BLaER1 (cell line): ENCODE results near the gene PRKCE.

Experiments
- H3K27ac ChIP-seq: shearing (Covaris generic); formaldehyde crosslinking; 2 replicates; pipeline ENCODE4 v1.8.1; 2022
- H3K27me3 ChIP-seq: shearing (Covaris generic); formaldehyde crosslinking; 2 replicates; pipeline ENCODE4 v1.8.1; 2022
- H3K36me3 ChIP-seq: shearing (Covaris generic); formaldehyde crosslinking; 2 replicates; pipeline ENCODE4 v1.8.1; 2022
- H3K4me1 ChIP-seq: shearing (Covaris generic); formaldehyde crosslinking; 2 replicates; pipeline ENCODE4 v1.8.1; 2022
- H3K4me2 ChIP-seq: shearing (Covaris generic); formaldehyde crosslinking; 2 replicates; pipeline ENCODE4 v1.8.1; 2022
- H3K4me3 ChIP-seq: shearing (Covaris generic); formaldehyde crosslinking; 2 replicates; pipeline ENCODE4 v1.8.1; 2022
- H3K9ac ChIP-seq: shearing (Covaris generic); formaldehyde crosslinking; 2 replicates; pipeline ENCODE4 v1.8.1; 2022
- H3K9me3 ChIP-seq: shearing (Covaris generic); formaldehyde crosslinking; 2 replicates; pipeline ENCODE4 v1.8.1; 2022
- H4K20me1 ChIP-seq: shearing (Covaris generic); formaldehyde crosslinking; 2 replicates; pipeline ENCODE4 v1.8.1; 2022
- Cebpa-rat ChIP-seq: shearing (Covaris generic); IDR thresholded peaks from 2 replicates; pipeline ENCODE4 v1.8.1; 2022

Gene PRKCE

DNA sequence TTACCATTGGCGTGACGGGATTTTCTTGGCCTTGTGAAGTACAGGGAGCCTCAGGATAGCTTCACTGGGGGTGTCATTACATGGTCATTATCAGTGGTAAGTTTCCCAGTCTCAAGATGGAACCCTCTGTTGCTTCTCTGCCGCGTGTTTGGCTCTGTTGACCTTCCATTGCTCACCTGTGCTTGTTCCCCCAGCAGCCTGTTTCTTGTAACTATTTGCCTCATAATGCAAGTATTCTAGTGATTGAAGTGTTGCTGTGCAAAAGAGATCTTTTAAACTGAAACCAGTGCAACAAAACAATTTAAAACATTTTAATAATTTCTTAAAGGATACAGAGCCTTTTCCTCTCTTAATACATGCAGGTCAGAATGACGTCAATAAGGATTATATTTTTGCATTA lies 24.6 kb downstream of the PRKCE start:
- TF ChIP-seq Cebpa-rat: no peak
- H3K4me1 ChIP-seq: peaks cover 98% of the 10 kb centered on the region
- no peaks in the 10 kb centered on the region for H3K27me3 ChIP-seq
- no peaks in the 10 kb centered on the region for H3K9me3 ChIP-seq
- peak overlapping the region; percentile 26; the same call in 1 of the 2 replicates for H3K4me3 ChIP-seq
- H4K20me1 ChIP-seq: peaks cover 100% of the 10 kb centered on the region
- H3K36me3 ChIP-seq: peaks cover 46% of the 10 kb centered on the region
- H3K27ac ChIP-seq: peak overlapping the region; percentile 67
- H3K4me2 ChIP-seq: peak overlapping the region; percentile 77
- peak overlapping the region; percentile 51; the same call in 1 of the 2 replicates for H3K9ac ChIP-seq

DNA sequence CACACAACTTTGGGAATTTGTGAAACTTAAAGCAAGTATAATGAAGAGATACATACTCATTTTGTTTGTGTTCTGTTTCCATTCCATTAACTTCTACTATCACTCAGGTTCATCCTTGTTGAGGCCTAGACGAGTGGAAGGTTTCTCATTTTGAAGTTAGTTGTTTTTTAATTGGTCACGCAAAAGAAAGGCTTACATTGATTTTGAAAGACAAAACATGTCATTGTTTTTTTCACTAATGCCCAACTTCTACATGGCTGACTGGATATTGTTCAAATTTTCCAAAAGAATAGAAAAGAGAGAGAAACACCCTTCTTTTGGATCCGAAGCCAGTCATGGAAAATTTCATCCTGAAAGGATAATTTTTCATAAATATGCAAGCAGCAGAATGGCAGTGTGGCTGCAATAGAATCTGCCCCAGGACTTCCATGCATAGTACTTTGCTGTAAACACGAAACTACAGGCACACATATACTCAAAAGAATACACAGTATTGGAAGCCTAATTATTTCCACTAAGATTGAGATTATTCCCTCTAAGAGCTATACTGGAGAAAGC lies 27.4 kb downstream of the PRKCE start:
- Histone ChIP-seq H3K9me3 (no peaks in the 10 kb centered on the region), H3K9ac (no peak overlapping the region), H3K36me3 (peaks cover 45% of the 10 kb centered on the region), H3K27ac (no peak overlapping the region), H4K20me1 (peaks cover 100% of the 10 kb centered on the region), H3K4me1 (peaks cover 96% of the 10 kb centered on the region), H3K4me3 (no peak overlapping the region), H3K27me3 (no peaks in the 10 kb centered on the region), H3K4me2 (no peak overlapping the region)
- no peak for TF ChIP-seq Cebpa-rat

DNA sequence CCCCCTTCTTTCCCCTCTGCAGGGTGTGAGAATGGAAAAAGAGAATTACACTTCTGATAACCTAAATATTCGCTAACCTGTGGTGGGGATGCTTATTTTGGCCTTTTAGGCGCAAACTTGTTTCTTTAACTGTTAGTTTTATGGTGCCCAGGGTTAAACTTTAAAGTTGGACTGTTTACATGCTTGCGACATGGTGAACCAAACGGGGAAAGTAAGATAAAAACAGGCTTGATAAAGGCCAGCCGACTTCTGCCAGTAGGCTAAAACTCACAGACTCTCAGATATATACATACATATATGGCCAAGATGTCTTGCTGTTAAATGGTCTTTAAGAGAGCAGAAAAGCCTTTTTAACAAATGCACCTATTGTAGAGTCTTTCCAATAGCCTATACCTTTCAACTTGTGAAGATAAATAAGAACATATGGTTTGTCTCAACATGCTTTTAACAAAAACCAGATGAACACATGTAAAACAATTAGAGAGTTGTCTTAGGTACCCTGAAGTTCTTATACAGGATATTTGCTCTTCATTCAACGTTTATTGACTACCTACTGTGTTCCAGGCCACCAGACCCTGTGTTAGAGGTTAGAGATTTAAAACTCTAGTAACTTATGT lies 29.0 kb downstream of the PRKCE start:
- Histone ChIP-seq H3K27me3 (no peaks in the 10 kb centered on the region), H3K9me3 (peaks cover under 1% of the 10 kb centered on the region; the same call in 1 of the 2 replicates), H3K4me3 (no peak overlapping the region), H3K9ac (no peak overlapping the region), H3K36me3 (peaks cover 60% of the 10 kb centered on the region), H3K4me1 (peaks cover 96% of the 10 kb centered on the region), H4K20me1 (peaks cover 100% of the 10 kb centered on the region), H3K4me2 (peak overlapping the region; percentile 20; the same call in 1 of the 2 replicates), H3K27ac (no peak overlapping the region)
- TF ChIP-seq Cebpa-rat: no peak

DNA sequence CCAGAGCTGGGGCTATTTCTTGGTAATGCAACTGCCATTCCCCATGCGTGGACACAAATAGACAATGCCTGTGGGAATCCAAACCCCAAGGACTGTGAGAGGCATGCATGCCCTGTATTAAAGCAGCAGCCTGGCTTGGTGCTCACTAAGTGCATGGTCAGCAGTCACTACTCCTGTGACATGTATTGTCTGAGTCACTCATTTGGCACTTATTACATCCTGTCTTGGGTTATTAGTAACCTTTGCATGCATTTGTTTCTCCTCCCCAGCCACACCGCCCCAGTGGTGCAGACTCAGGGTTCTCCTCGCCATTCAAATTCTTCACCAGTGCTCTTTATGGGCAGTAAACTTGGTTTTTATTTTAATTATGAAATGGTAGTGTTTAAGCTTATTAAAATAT lies 30.2 kb downstream of the PRKCE start:
- Histone ChIP-seq H3K36me3 (peaks cover 61% of the 10 kb centered on the region), H3K4me3 (no peak overlapping the region), H3K4me1 (peaks cover 96% of the 10 kb centered on the region), H3K9ac (0 out of 2 replicates have a peak overlapping the region, but pooled peaks have one; percentile 30), H3K4me2 (peak overlapping the region; percentile 29), H3K27ac (no peak overlapping the region), H3K27me3 (no peaks in the 10 kb centered on the region), H4K20me1 (peaks cover 100% of the 10 kb centered on the region), H3K9me3 (peaks cover 5% of the 10 kb centered on the region; the same call in 1 of the 2 replicates)
- TF ChIP-seq Cebpa-rat: no peak

DNA sequence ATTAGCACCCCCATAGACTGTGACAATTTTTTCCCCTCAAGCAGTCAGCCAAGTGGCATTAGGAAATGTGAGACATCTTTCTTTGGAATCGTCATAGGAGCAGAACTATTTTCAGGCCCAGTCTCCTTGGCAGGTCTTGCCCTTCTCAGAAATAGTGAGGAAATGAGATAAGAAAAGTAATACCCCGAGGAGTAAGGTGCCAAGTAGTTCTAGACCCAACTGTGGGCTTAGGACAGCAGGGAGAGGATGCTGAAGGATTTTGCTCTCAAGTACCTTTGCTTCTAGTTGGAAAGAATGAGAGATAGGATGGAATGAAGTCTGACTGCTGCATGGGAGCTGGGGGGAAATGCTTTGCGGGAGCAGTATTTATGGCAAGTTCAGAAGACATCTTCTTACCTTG lies 31.8 kb downstream of the PRKCE start:
- Histone ChIP-seq H3K4me3 (no peak overlapping the region), H3K4me2 (peak overlapping the region; percentile 49), H3K4me1 (peaks cover 96% of the 10 kb centered on the region), H3K27me3 (no peaks in the 10 kb centered on the region), H3K9me3 (peaks cover 5% of the 10 kb centered on the region; the same call in 1 of the 2 replicates), H3K36me3 (peaks cover 52% of the 10 kb centered on the region), H3K27ac (no peak overlapping the region; the same call in 1 of the 2 replicates), H3K9ac (no peak overlapping the region), H4K20me1 (peaks cover 97% of the 10 kb centered on the region)
- no peak for TF ChIP-seq Cebpa-rat

DNA sequence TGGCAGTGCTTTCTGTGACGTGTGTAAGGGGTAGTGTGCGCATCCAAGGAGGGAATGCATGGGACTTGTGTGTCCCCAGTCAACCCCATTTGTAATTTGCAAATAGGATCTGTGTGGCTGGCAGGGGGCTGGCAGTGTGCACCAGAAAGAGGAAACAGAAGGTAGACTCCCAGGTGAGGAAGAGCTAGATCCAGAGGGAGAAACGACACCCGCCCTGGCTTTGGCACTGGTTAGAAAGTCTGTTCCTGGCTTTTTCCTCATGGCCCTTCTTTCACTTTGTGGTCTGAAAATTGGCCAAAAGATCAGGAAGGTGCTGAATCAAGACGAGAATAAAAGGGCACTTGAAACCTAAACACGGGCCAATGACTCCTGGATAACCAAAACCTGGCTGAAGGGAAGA lies 33.3 kb downstream of the PRKCE start:
- Histone ChIP-seq H3K27me3 (no peaks in the 10 kb centered on the region), H3K36me3 (peaks cover 47% of the 10 kb centered on the region), H3K9me3 (peaks cover 5% of the 10 kb centered on the region; the same call in 1 of the 2 replicates), H3K9ac (no peak overlapping the region), H3K4me1 (peaks cover 99% of the 10 kb centered on the region), H3K27ac (0 out of 2 replicates have a peak overlapping the region, but pooled peaks have one; percentile 24), H3K4me3 (no peak overlapping the region), H3K4me2 (peak overlapping the region; percentile 49), H4K20me1 (peaks cover 97% of the 10 kb centered on the region)
- no peak for TF ChIP-seq Cebpa-rat

DNA sequence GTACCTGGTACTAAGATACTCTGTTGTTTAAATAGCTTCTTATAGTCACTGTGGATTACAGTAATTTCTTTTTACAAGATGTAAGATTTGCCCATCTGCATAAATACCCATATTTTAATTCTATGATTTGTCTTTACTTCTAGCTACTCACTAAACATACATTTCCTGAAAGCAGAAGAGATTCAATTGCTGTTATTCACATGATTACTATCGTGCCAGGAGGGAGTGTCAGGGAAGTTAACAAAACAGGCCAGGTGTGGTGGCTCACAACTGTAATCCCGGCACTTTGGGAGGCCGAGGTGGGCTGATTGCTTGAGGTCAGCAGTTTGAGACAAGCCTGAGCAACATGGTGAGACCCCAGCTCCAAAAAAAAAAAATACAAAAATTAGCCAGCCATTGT lies 33.8 kb downstream of the PRKCE start:
- no peaks in the 10 kb centered on the region for H3K27me3 ChIP-seq
- 0 out of 2 replicates have a peak overlapping the region, but pooled peaks have one; percentile 24 for H3K27ac ChIP-seq
- peaks cover 99% of the 10 kb centered on the region for H3K4me1 ChIP-seq
- H3K9ac ChIP-seq: no peak overlapping the region
- H3K4me2 ChIP-seq: peak overlapping the region; percentile 49; the same call in 1 of the 2 replicates
- TF ChIP-seq Cebpa-rat: no peak
- peaks cover 97% of the 10 kb centered on the region for H4K20me1 ChIP-seq
- H3K36me3 ChIP-seq: peaks cover 42% of the 10 kb centered on the region
- no peak overlapping the region for H3K4me3 ChIP-seq
- peaks cover 5% of the 10 kb centered on the region; the same call in 1 of the 2 replicates for H3K9me3 ChIP-seq

DNA sequence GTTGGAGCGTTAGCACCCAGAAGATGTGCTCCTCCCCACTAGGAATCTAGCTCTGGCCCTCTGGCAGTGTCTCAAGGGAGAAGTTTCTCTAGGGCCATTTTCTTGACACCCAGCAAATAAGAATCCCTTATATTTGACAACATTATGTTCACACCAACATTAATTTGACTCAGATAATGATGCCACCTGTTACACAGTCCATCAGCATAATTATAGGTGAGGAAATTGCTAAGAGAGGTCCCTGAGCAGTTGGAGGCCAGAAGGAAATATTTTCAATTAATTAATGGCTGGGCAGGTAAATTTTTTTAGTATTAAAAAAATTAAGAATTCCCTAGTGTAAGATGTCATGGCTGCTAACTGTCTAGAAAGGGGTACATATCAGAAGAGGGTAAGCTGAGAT lies 36.5 kb downstream of the PRKCE start:
- Histone ChIP-seq H3K36me3 (peaks cover 33% of the 10 kb centered on the region), H3K9ac (no peak overlapping the region), H3K4me2 (peak overlapping the region; percentile 92), H4K20me1 (peaks cover 97% of the 10 kb centered on the region), H3K9me3 (peaks cover 5% of the 10 kb centered on the region; the same call in 1 of the 2 replicates), H3K4me3 (no peak overlapping the region), H3K27ac (0 out of 2 replicates have a peak overlapping the region, but pooled peaks have one; percentile 75), H3K27me3 (no peaks in the 10 kb centered on the region), H3K4me1 (peaks cover 100% of the 10 kb centered on the region)
- no peak for TF ChIP-seq Cebpa-rat

DNA sequence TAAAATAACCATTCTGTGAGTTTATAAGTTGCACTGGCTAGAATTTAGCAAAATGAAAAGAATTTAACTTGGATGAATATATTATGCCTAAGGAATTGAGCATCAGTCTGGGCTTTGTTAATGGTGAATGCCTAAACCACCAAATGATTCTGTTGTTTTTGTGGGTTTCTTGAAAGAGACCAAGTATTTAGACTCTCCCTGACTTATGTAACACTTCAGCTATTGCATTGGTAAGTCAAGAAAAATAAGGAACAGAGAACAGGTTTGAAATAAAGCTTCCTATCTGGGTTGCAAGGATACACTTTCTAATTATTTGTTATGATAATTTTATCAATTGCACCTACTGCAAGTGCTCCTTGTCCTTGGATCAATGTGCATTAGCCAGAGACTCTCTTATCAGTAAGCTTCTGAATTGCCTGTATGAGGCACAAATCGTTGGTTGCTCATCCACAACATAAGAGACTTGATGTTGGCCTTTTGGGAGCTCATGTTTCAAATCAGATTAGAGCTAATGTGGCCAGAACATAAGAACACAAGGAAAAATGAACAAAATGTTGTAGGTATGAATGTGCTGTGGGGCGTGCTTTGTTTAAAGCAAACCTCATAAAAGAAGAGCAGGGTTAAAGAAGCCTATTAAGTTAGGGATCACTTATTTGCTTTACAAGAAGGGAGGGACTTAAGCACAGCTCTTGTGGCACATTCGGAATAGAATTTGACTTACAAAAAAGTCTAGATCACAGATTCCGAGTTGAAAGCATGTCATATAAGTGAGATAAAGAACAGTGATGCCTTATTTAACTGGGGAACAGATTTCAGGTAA lies 37.2 kb downstream of the PRKCE start:
- H3K27me3 ChIP-seq: no peaks in the 10 kb centered on the region
- H3K9me3 ChIP-seq: peaks cover 5% of the 10 kb centered on the region; the same call in 1 of the 2 replicates
- peaks cover 100% of the 10 kb centered on the region for H3K4me1 ChIP-seq
- H3K4me2 ChIP-seq: peak overlapping the region; percentile 92
- TF ChIP-seq Cebpa-rat: no peak
- peak overlapping the region; percentile 75; the same call in 1 of the 2 replicates for H3K27ac ChIP-seq
- peaks cover 26% of the 10 kb centered on the region for H3K36me3 ChIP-seq
- peaks cover 97% of the 10 kb centered on the region for H4K20me1 ChIP-seq
- no peak overlapping the region for H3K4me3 ChIP-seq
- peak overlapping the region; percentile 59; the same call in 1 of the 2 replicates for H3K9ac ChIP-seq
